Measurements from ENCODE around the gene ZNF507.

ZNF507 gene

DNA sequence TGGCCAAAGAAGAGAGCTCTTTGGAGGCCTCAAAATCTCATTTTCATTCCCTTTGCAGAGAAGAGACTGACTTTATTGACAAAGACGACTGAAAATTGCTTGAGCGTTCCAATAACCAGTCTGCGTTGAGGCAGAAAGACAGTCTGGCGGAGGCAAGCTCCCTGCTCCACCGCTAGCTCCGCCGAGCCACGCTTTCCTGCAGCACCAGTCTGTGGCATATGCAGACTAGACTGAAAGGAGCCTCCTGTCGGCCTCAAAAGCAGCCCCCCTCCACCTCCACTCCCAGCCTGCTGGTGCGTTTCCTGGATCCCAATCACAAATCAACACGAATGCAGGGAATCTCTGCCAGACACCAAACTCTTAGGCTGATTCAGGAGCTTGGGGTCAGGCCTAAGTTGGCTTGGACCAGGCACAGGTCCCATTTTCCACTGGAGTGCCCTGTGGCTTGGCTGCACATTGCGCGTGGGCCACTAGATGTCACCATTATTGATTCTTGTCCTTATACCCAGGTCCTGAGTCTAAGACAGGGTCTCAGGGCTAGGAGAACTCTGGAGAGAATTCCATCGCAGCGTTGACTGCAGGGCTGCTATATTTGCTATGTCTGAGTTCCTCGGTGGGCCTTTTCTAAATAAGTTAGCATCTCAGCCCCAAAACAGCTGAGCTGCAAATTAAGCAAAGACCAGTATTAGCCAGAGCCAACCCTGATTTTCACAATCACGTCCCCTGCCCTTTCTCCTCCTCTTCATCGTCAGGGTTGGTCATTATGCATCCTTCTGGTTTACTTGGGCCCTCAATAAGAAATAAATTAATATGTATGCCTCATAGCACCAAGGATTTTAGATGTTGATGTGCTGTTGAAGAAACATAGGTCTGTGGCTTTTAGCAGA, 5.2 kb upstream of the ZNF507 start:
- DNase-seq: no peak

DNA sequence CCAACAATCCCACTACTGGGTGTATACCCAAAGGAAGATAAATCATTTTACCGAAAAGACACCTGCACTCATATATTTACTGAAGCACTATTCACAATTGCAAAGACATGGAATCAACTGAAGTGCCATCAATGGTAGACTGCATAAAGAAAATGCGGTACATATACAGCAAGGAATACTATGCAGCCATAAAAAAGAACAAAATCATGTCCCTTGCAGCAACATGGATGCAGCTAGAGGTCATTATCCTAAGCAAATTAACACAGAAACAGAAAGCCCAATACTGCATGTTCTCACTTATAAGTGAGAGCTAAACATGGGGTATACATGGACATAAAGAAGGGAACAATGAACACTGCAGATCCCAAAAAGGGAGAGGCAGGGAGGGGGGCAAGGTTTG, 2.7 kb upstream of the ZNF507 start:
- no peak for DNase-seq

DNA sequence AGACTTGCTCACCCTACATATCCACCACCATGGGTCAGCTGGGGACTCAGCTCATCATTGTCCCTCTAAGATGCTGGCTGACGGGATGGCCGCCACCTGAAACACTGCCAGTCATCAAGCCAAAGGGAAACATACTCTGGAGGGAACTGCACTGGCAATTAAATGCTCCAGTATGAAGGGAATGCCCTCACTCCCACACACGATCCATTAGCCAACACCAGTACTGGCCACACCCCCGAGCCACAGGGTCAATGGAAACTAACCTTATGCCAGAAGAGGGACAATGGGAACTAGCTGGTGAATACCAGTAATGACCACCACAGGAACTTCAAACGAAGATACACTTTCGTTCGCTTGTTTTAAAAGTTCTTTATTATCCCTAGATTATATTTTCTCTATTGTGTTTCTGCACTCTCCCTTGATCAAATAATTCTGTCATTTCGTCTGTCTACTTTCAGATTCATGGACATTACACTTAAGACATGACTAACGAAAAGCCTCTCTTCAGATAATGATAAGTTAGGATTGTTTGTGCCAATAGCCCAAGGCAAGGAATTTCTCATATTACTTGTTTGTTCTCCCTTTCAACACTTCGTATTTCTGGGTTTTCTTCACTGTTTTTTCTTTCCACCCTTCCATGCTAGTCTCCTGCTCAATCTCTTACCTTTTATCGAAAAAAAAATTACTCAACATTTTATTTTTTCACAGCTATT, 1.7 kb upstream of the ZNF507 start:
- DNase-seq: no peak

GRCh38 chr19:32346901-32347300, 1.5 kb downstream of the ZNF507 start:
- DNase-seq: no peak

DNA sequence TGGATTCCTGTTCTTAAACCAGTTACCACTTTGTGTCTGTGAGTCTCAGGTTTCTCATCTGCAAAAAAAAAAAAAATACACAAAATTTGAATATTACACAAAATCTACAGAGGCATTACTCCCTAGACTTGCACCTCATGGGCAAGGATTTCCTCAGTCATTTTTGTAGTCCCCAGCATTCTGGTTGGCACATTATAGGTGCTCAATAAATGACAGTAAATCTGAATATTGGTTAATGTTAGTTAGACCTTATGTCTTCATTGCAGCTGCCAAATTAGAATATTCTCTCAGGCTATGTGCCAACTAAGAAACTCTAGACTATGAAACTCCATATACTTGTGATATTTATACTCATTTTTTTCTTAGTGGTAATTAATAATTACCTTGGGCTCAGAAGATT, 2.2 kb downstream of the ZNF507 start:
- no peak for DNase-seq

GRCh38 chr19:32349051-32349450, 3.6 kb downstream of the ZNF507 start:
- DNase-seq: no peak

DNA sequence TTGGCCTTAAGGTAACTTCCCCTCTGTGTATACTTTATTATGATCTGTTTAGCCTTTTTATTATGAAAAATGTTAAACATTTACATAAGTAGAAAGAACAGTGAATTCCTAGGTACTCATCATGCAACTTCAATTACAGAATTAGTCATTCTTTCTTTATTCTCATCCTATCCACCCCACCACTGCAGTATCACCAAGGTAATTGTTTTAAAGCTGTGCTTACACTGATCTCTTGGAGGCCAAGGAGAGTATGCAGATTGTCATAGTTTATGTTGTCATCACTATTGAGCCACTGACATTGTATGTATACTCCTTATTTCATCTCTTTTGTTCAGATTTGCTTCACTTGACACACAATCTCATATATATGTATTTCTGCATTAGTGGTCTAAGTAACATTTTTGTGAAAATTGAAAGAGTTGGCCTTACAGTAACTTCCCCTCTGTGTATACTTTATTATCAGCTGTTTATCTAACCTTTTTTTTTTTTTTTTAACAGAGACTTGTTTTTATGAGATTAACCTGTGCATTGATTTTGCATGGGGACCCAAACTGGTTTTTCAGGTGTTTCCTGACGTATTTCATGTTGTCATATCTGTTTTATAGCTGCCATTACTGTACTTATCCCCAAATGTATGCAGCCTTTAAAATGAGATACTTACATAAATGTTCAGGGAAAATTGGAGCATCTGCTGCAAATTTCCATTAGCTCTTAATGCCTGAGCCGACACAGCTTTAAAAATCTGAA, 4.5 kb downstream of the ZNF507 start:
- DNase-seq: no peak

DNA sequence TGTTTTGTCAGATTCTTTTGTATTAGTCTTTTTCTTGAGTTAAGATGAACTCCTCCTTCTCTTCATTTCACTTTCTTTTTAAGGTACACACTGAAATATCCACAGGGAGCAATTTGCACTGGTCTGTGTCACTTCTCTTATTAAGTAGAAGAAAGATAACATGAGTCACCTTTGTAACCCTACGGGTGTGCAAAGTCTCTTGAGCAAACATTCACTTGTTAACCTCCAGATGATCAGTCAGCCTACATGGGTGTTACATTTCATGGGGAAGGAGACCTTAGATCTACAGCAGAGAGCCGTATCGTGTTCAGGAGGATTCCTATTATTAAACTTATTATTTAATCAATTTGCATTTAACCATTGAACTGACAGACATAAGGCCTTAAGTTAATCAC, 5.1 kb downstream of the ZNF507 start:
- no peak for DNase-seq

DNA sequence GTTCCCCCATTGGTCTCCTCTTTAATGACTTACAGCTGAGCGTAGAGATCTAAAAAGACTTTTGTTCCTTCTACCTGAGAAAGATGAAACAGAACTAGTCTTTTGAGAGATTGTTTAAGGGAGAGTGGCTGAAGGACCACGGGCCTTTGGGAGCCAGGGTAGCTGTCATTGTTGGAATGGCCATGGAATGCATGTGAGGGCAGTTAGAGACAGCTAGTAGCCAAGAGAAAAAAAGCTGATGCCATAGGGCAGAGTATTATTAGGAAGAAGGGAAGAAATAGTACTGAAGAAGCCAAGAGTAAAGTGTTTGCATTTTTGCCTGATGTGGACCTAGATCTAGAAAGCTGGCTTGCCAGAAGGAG, 5.6 kb downstream of the ZNF507 start:
- no peak for DNase-seq

- no peak for DNase-seq
Measured at GRCh38 chr19:32352241-32352630, 6.8 kb downstream of the ZNF507 start.

GRCh38 chr19:32354345-32354744, 8.9 kb downstream of the ZNF507 start:
- DNase-seq: no peak

GRCh38 chr19:32355309-32355708, 9.9 kb downstream of the ZNF507 start:
- DNase-seq: no peak

GRCh38 chr19:32357720-32358119, 12.3 kb downstream of the ZNF507 start:
- DNase-seq: no peak

GRCh38 chr19:32358321-32358720, 12.9 kb downstream of the ZNF507 start:
- DNase-seq: no peak

GRCh38 chr19:32359581-32359980, 14.2 kb downstream of the ZNF507 start:
- DNase-seq: no peak

- no peak for DNase-seq
Measured at GRCh38 chr19:32361574-32362317, 16.3 kb downstream of the ZNF507 start.

DNA sequence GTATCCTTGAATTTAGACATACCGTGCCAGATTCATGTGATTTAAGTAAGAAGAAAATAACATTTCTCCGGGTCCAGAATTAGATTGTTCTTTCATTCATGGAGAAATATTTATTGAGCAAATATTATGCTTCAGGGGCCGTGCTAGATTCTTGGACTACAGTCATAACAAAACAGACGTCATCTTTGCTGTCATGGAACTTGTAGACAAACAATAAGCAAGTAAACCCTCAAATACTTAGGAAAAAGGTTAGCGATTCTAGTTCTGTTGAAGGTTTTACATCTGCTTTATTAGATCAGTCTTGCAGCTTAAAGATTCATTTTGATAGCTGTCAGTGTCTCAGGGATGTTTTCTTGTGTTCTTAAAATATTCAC, 16.9 kb downstream of the ZNF507 start:
- no peak for DNase-seq

DNA sequence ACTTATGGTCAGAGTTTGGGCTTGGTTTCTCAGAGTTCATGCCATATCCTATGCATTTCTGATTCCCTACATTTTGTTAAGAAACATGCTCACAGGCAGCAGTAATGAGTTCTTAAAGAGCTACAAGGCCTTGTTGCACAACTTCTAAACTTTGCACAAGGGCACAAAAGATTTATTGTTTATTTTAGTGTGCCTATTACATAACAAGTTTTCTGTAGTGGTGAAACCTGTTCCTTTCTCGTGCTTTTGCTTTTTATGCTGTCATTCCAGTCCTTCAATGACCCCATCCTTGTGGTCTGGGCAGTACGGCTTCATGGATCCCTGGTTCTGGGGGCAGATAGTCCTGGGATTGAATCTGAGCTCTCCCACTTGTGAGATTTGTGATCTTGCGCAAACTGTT, 17.8 kb downstream of the ZNF507 start:
- no peak for DNase-seq

GRCh38 chr19:32363632-32364031, 18.2 kb downstream of the ZNF507 start:
- no peak for DNase-seq

DNA sequence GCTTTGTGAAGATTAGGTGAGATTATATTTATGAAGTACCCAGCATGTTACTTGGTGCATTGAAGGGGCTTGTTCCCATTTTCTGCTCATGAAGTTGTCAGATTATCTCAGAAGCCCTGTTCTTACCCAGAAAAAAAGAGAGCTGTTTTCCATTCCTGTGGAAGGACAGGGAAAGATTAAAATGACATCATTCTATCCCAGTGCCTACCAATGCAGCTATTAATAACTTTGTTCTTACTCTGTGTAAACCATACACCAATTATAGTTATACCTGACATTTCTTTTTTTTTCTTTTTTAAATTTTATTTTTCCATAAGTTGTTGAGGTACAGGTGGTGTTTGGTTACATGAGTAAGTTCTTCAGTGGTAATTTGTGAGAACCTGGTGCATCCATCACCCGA, 18.6 kb downstream of the ZNF507 start:
- DNase-seq: no peak

GRCh38 chr19:32367063-32367462, 21.7 kb downstream of the ZNF507 start:
- no peak for DNase-seq

- no peak for DNase-seq
Measured at GRCh38 chr19:32367948-32368536, 22.6 kb downstream of the ZNF507 start.

GRCh38 chr19:32368787-32369186, 23.4 kb downstream of the ZNF507 start:
- DNase-seq: no peak
